IMR-90 (cell line): ENCODE data around the gene CNBD2. TPM values are rescaled to one million over a fixed set of nuclear protein-coding genes. Genes with fewer than 3 reads are reported as not detected.

Experiments
- ATAC-seq: fragments of 200-7000 bp; cut with Tn5 transposase; 2 replicates; pipeline ENCODE4 v1.9.1; 2020; ENCODE audit warnings: low read depth, mild to moderate bottlenecking, moderate library complexity
- BruUV-seq: library from RNA; stranded (reverse); fragments of 400-500 nt; replicated peaks from 2 replicates; lab custom pipeline; 2021; lab: Mats Ljungman, UMichigan
- CTCF ChIA-PET: fragments of 300-600 bp; formaldehyde crosslinking; extraction: SDS; loops from one replicate; lab custom pipeline; 2021; ENCODE audit warnings: antibody characterized with exemption; lab: Yijun Ruan, JAX
- POLR2A ChIA-PET: fragments of 300-600 bp; sonication (Branson Sonifier 250); formaldehyde crosslinking; loops from one replicate; lab custom pipeline; 2022; ENCODE audit warnings: antibody characterized with exemption; ENCODE audit not compliant: unreplicated experiment; lab: Charles Lee
- DNase-seq: peaks from one replicate; pipeline ENCODE4 v3.0.0; 2013
- H2AFZ ChIP-seq: replicated peaks from 2 replicates; pipeline ENCODE3; 2013; ENCODE audit warnings: low read length, mild to moderate bottlenecking; ENCODE audit not compliant: poor library complexity
- H2AK5ac ChIP-seq: 2 replicates; pipeline ENCODE4 v1.6.1; 2013; ENCODE audit warnings: low read depth, low read length, inconsistent platforms
- H2AK9ac ChIP-seq: replicated peaks from 2 replicates; pipeline ENCODE3; 2013; ENCODE audit warnings: mild to moderate bottlenecking, low read depth, low read length, moderate library complexity; ENCODE audit not compliant: poor library complexity
- H2BK120ac ChIP-seq: 2 replicates; pipeline ENCODE4 v1.6.1; 2013; ENCODE audit warnings: low read depth, low read length, inconsistent platforms
- H2BK15ac ChIP-seq: 3 replicates; pipeline ENCODE4 v1.6.1; 2013; ENCODE audit warnings: low read depth, low read length, inconsistent platforms
- H2BK20ac ChIP-seq: 2 replicates; pipeline ENCODE4 v1.6.1; 2013; ENCODE audit warnings: low read depth, mild to moderate bottlenecking, inconsistent platforms, low read length, moderate library complexity
- H2BK5ac ChIP-seq: 2 replicates; pipeline ENCODE4 v1.6.1; 2013; ENCODE audit warnings: mild to moderate bottlenecking, low read depth, low read length, inconsistent platforms; ENCODE audit not compliant: poor library complexity, severe bottlenecking
- H3K14ac ChIP-seq: replicated peaks from 2 replicates; pipeline ENCODE4 v1.6.1; 2013; ENCODE audit warnings: low read depth, low read length, inconsistent platforms
- H3K18ac ChIP-seq: 2 replicates; pipeline ENCODE4 v1.6.1; 2013; ENCODE audit warnings: low read depth, low read length, control low read depth
- H3K23ac ChIP-seq: 2 replicates; pipeline ENCODE4 v1.6.1; 2013; ENCODE audit warnings: low read depth, low read length, inconsistent platforms
- H3K27ac ChIP-seq: 2 replicates; pipeline ENCODE4 v1.5.1; 2013; ENCODE audit warnings: mild to moderate bottlenecking, control low read depth, low read length; ENCODE audit not compliant: insufficient read depth
- H3K27me3 ChIP-seq: 2 replicates; pipeline ENCODE4 v1.6.1; 2013; ENCODE audit warnings: low read length; ENCODE audit not compliant: control insufficient read depth, insufficient read depth
- H3K36me3 ChIP-seq: 2 replicates; pipeline ENCODE4 v1.6.1; 2013; ENCODE audit warnings: low read length, mixed read lengths; ENCODE audit not compliant: control insufficient read depth, insufficient read depth
- H3K4ac ChIP-seq: 2 replicates; pipeline ENCODE4 v1.6.1; 2013; ENCODE audit warnings: low read depth, low read length, inconsistent platforms
- H3K4me1 ChIP-seq: 2 replicates; pipeline ENCODE4 v1.6.1; 2013; ENCODE audit warnings: low read length, mixed read lengths; ENCODE audit not compliant: control insufficient read depth, insufficient read depth
- H3K4me2 ChIP-seq: 2 replicates; pipeline ENCODE4 v1.6.1; 2013; ENCODE audit warnings: low read depth, mild to moderate bottlenecking, control low read depth, low read length, moderate library complexity
- H3K4me3 ChIP-seq: 2 replicates; pipeline ENCODE4 v1.5.1; 2013; ENCODE audit warnings: low read depth, mild to moderate bottlenecking, control low read depth, low read length, moderate library complexity; ENCODE audit not compliant: insufficient read depth
- H3K56ac ChIP-seq: 2 replicates; pipeline ENCODE4 v1.6.1; 2013; ENCODE audit warnings: low read length, inconsistent platforms; ENCODE audit not compliant: insufficient read depth; ENCODE audit errors: extremely low read depth
- H3K79me1 ChIP-seq, 2 experiments: 2 replicates each; pipeline ENCODE4 v1.6.1; 2013; ENCODE audit warnings: low read length in 2 of 2, inconsistent platforms in 1 of 2, low read depth in 1 of 2
- H3K9ac ChIP-seq: 2 replicates; pipeline ENCODE4 v1.6.1; 2013; ENCODE audit warnings: low read depth, low read length, control low read depth
- H3K9me1 ChIP-seq: 2 replicates; pipeline ENCODE4 v1.6.1; 2013; ENCODE audit warnings: low read length, inconsistent platforms; ENCODE audit not compliant: insufficient read depth
- H3K9me3 ChIP-seq: 2 replicates; pipeline ENCODE4 v1.6.1; 2013; ENCODE audit warnings: low read length; ENCODE audit not compliant: control insufficient read depth, insufficient read depth
- H4K20me1 ChIP-seq: 2 replicates; pipeline ENCODE4 v1.6.1; 2013; ENCODE audit warnings: low read length, inconsistent platforms; ENCODE audit not compliant: insufficient read depth
- H4K5ac ChIP-seq: 2 replicates; pipeline ENCODE4 v1.6.1; 2013; ENCODE audit warnings: mild to moderate bottlenecking, low read depth, low read length, control low read depth
- H4K8ac ChIP-seq, 2 experiments: 2 replicates each; pipeline ENCODE4 v1.6.1; 2013; ENCODE audit warnings: low read depth in 2 of 2, low read length in 2 of 2, control low read depth in 1 of 2, inconsistent platforms in 1 of 2
- H4K91ac ChIP-seq: 2 replicates; pipeline ENCODE4 v1.6.1; 2013; ENCODE audit warnings: low read depth, low read length, inconsistent platforms; ENCODE audit not compliant: insufficient read depth
- BHLHE40 ChIP-seq: fragments of 150-350 bp; IDR thresholded peaks from 2 replicates; pipeline ENCODE4 v1.6.1; 2016; ENCODE audit warnings: mild to moderate bottlenecking, low read depth, low read length
- CEBPB ChIP-seq: IDR thresholded peaks from 2 replicates; pipeline ENCODE4 v1.6.1; 2012; ENCODE audit warnings: low read depth, low read length, improper control_type of control experiment
- CHD1 ChIP-seq: IDR thresholded peaks from 2 replicates; pipeline ENCODE4 v1.6.1; 2012; ENCODE audit warnings: low read depth, low read length, improper control_type of control experiment
- MXI1 ChIP-seq: IDR thresholded peaks from 2 replicates; pipeline ENCODE4 v1.6.1; 2012; ENCODE audit warnings: low read depth, mild to moderate bottlenecking, low read length, moderate library complexity, borderline replicate concordance
- WGBS, 2 experiments: methylation state at CpG; one replicate each; pipeline versions ENCODE4 v1.1.5 to v1.1.7; 2013; ENCODE audit warnings: missing lambda C conversion rate in 2 of 2; ENCODE audit not compliant: insufficient read length in 1 of 2; ENCODE audit errors: extremely low coverage in 2 of 2; 5-methylcytosine and 5-hydroxymethylcytosine counted together
- dilution Hi-C: fragments of 300-500 bp; cut with HindIII; formaldehyde crosslinking; loops from one replicate; pipeline ENCODE4 v1.14.3; 2018; ENCODE audit warnings: low sequenced_read_pairs; ENCODE audit not compliant: unreplicated experiment
- in situ Hi-C: fragments of 300-500 bp; cut with MboI; formaldehyde crosslinking; loops from 3 replicates; pipeline ENCODE4 v1.14.3; 2019; ENCODE audit warnings: low sequenced_read_pairs, inconsistent platforms, mixed read lengths
- intact Hi-C: fragments of 100-400 bp; cut with micrococcal nuclease; formaldehyde crosslinking; loops from 2 replicates; pipeline ENCODE4 v1.10.0; 2022
- polyA plus RNA-seq, 3 experiments: library from polyadenylated mRNA; depleted of rRNA; stranded (reverse); fragments of >200 nt; gene quantifications; 2 replicates each; pipeline ENCODE4 v1.2.3, GENCODE V29; 2012; ENCODE audit warnings: low replicate concordance in 1 of 3
- total RNA-seq: library from RNA; depleted of rRNA; stranded (reverse); fragments of >200 nt; gene quantifications from 2 replicates; pipeline ENCODE4 v1.2.3, GENCODE V29; 2012
- TF ChIP-seq, protein P1 (sequence below): conservative IDR thresholded peaks from 2 replicates; pipeline ENCODE4 v1.5.1; 2012; ENCODE audit warnings: mild to moderate bottlenecking, low read depth, low read length, improper control_type of control experiment

The CNBD2 gene
- total and polyA plus RNA-seq, 2 of the 4 experiments (the other 2 are of a cell fraction), result 0.90 to 1.7 TPM

- H2BK5ac ChIP-seq, result no peak overlapping the region
- no peak overlapping the region for H3K56ac ChIP-seq
- dilution Hi-C loops (no loop called here), in situ Hi-C loops (no loop called here), intact Hi-C loops (no loop called here)
- H3K4ac ChIP-seq, result no peak overlapping the region
- no peak overlapping the region for H4K91ac ChIP-seq
- H2AK5ac ChIP-seq, result no peak overlapping the region
- ChIA-PET CTCF (interaction anchor here (0.6 kb wide), 1 partner anchor 14 kb away, joined by 3 read pairs; the partner anchor contains the start of gene SCAND1), POLR2A (interaction anchor here (0.6 kb wide), 1 partner anchor 107 kb away, joined by 3 read pairs; no protein-coding TSS in a partner anchor)
- H2BK15ac ChIP-seq, result no peak overlapping the region
- H3K9ac ChIP-seq, result no peak overlapping the region
- H3K9me3 ChIP-seq, result peaks cover 5% of the 10 kb centered on the region; the same call in 1 of the 2 replicates
- WGBS, 2 experiments, result no CpG with 5 or more reads among the region's 1 CpG
- no peak overlapping the region for H3K4me2 ChIP-seq
- H3K9me1 ChIP-seq, result no peaks in the 10 kb centered on the region; the same call in 1 of the 2 replicates
- H3K27me3 ChIP-seq, result peaks cover 10% of the 10 kb centered on the region
- no peaks in the 10 kb centered on the region for H3K4me1 ChIP-seq
- H4K8ac ChIP-seq, result no peak overlapping the region
- H2AFZ ChIP-seq, result no peak overlapping the region
- H4K5ac ChIP-seq, result no peak overlapping the region
- H3K18ac ChIP-seq, result no peak overlapping the region
- TF ChIP-seq MXI1 (no peak), BHLHE40 (no peak), CHD1 (no peak), CEBPB (no peak)
- TF ChIP-seq, protein P1, sequence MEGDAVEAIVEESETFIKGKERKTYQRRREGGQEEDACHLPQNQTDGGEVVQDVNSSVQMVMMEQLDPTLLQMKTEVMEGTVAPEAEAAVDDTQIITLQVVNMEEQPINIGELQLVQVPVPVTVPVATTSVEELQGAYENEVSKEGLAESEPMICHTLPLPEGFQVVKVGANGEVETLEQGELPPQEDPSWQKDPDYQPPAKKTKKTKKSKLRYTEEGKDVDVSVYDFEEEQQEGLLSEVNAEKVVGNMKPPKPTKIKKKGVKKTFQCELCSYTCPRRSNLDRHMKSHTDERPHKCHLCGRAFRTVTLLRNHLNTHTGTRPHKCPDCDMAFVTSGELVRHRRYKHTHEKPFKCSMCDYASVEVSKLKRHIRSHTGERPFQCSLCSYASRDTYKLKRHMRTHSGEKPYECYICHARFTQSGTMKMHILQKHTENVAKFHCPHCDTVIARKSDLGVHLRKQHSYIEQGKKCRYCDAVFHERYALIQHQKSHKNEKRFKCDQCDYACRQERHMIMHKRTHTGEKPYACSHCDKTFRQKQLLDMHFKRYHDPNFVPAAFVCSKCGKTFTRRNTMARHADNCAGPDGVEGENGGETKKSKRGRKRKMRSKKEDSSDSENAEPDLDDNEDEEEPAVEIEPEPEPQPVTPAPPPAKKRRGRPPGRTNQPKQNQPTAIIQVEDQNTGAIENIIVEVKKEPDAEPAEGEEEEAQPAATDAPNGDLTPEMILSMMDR, result no peak
- no peak overlapping the region for H3K23ac ChIP-seq
- H2BK20ac ChIP-seq, result no peak overlapping the region
- no peaks in the 10 kb centered on the region for H3K36me3 ChIP-seq
- no peak overlapping the region for H2AK9ac ChIP-seq
- BruUV-seq, result no TSS peak
- no peaks in the 10 kb centered on the region for H4K20me1 ChIP-seq
- no peak overlapping the region for H3K14ac ChIP-seq
- H3K4me3 ChIP-seq, result no peak overlapping the region
- no peak overlapping the region for H3K27ac ChIP-seq
- no peak overlapping the region for H2BK120ac ChIP-seq
- DNase-seq (no peak), ATAC-seq (no peak)
- no peaks in the 10 kb centered on the region for H3K79me1 ChIP-seq
Observed at GRCh38 chr20:35968930-35969329, 540 bp downstream of the CNBD2 start.
